NB4 (cell line): ENCODE measurements around the gene BMPR1B.

ENCODE experiments used
- MYC ChIP-seq: IDR thresholded peaks from 2 replicates; pipeline ENCODE4 v1.6.1; 2011; ENCODE audit warnings: low read depth, low read length
- POLR2A ChIP-seq: IDR thresholded peaks from 2 replicates; pipeline ENCODE4 v1.6.1; 2011; ENCODE audit warnings: mild to moderate bottlenecking; ENCODE audit not compliant: insufficient read length; ENCODE audit errors: extremely low read depth
- TF ChIP-seq, protein P1 (sequence below): IDR thresholded peaks from 2 replicates; pipeline ENCODE4 v1.6.1; 2011; ENCODE audit warnings: low read depth, low read length
- TF ChIP-seq, protein P2 (sequence below): IDR thresholded peaks from one replicate; pipeline ENCODE4 v1.5.1; 2012; ENCODE audit warnings: low read depth, low read length

DNA sequence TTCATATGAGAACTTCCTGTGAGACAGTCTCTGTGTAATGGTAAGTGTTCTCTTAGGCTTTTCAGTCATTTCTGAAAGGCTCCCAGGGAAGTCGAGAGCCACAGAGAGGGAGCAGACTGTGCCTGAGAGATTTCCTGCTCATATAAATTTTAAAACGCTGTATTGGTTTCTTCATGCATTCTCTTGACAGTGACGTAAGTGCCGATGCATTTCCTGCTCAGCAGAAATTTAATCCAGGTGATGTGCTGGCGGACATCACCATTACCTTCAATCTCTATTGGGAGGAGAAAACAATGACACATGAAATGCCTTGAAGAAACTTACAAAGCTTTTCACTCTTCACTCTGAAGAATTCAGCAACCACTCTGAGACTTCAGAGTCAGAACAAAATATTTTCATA is 383.6 kb downstream of the BMPR1B start:
- TF ChIP-seq, protein P1, sequence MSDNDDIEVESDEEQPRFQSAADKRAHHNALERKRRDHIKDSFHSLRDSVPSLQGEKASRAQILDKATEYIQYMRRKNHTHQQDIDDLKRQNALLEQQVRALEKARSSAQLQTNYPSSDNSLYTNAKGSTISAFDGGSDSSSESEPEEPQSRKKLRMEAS: no peak
- TF ChIP-seq, protein P2, sequence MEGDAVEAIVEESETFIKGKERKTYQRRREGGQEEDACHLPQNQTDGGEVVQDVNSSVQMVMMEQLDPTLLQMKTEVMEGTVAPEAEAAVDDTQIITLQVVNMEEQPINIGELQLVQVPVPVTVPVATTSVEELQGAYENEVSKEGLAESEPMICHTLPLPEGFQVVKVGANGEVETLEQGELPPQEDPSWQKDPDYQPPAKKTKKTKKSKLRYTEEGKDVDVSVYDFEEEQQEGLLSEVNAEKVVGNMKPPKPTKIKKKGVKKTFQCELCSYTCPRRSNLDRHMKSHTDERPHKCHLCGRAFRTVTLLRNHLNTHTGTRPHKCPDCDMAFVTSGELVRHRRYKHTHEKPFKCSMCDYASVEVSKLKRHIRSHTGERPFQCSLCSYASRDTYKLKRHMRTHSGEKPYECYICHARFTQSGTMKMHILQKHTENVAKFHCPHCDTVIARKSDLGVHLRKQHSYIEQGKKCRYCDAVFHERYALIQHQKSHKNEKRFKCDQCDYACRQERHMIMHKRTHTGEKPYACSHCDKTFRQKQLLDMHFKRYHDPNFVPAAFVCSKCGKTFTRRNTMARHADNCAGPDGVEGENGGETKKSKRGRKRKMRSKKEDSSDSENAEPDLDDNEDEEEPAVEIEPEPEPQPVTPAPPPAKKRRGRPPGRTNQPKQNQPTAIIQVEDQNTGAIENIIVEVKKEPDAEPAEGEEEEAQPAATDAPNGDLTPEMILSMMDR: no peak
- no peak for TF ChIP-seq POLR2A
- TF ChIP-seq MYC: no peak
